Lower lobe of right lung (tissue), 2 donors: ENCODE measurements around the gene CIAO3. TPM values are rescaled to one million over a fixed set of nuclear protein-coding genes. Genes with fewer than 3 reads are reported as not detected.

Experiments used
- ATAC-seq, 2 donors: fragments of 200-7000 bp; cut with Tn5 transposase; one replicate each; pipeline ENCODE4 v1.9.1; 2020 to 2022; ENCODE audit warnings: mild to moderate bottlenecking in 2 of 2, moderate library complexity in 2 of 2
- DNase-seq: peaks from one replicate; pipeline ENCODE4 v3.0.0-alpha.2; 2020
- H3K27ac ChIP-seq: fragments of 200-600 bp; one replicate; pipeline ENCODE4 v1.8.0; 2022
- H3K27me3 ChIP-seq: fragments of 200-600 bp; one replicate; pipeline ENCODE4 v1.8.0; 2022; ENCODE audit warnings: low read depth
- H3K36me3 ChIP-seq: fragments of 200-600 bp; one replicate; pipeline ENCODE4 v1.8.0; 2022; ENCODE audit warnings: mild to moderate bottlenecking
- H3K4me1 ChIP-seq: fragments of 200-600 bp; one replicate; pipeline ENCODE4 v1.8.0; 2022
- H3K4me3 ChIP-seq: fragments of 200-600 bp; one replicate; pipeline ENCODE4 v1.8.0; 2022; ENCODE audit warnings: mild to moderate bottlenecking
- H3K9me3 ChIP-seq: fragments of 200-600 bp; one replicate; pipeline ENCODE4 v1.8.0; 2022
- CTCF ChIP-seq: fragments of 200-600 bp; IDR thresholded peaks from one replicate; pipeline ENCODE4 v1.8.0; 2022; ENCODE audit warnings: antibody characterized with exemption, mild to moderate bottlenecking
- intact Hi-C: fragments of 100-400 bp; cut with DNase I; formaldehyde crosslinking; loops from one replicate; pipeline ENCODE4 v1.11.0; 2022
- total RNA-seq: library from RNA; stranded (reverse); fragmentation: NEBNext Ultra II Directional; extraction: Animal tissue kit (Norgen Biotek cat#: 25700); gene quantifications from one replicate; pipeline ENCODE4 v1.2.1, GENCODE V29; 2021
- donor health status: DM: no; HTN: yes; CAD: no; lungs with severe emphysema.

CIAO3 gene
- total RNA-seq, 1 donor from 2014 or later: 24.3 TPM

DNA sequence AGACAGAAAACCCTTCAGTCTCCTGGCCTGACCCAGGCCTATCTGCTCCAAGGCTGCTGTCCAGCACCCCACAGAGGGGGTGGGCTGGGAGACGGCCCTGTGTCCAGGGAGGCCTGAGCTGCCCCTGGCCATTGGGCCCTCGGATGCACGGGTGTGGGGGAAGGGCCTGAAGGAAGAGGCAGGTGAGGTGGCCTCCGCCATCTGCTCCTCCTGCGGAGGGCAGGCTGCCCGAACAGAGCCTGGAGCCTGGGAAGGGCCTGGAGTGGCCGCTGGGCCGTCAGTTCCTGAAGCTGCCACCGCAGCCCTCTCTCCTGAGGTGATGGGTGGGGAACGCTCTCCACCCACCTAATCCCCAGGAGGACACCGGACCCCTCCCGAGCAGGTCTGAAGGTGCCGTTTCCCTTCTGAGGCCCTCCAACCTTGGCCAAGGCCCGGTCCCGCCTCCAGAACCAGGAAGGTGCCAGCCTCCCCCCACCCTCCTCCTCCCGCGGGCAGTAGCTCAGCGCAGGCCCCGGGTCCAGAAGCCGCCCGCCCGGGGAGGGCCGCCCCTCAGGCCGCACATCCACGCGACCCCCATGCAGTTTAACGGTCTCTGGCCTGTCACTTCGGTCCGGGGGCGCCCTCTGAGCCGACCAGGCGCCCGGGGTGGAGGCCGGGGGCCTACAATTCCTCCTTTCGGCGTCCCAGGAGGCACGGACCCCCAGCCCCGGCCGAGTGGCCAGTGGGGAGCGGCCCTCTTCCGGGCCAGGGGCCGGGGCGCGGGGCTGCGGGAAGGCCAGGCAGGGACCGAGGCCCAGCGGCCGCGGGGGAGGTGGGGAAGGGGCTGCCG is 36.0 kb downstream of the CIAO3 start:
- DNase-seq (no peak), ATAC-seq (no peak)
- intact Hi-C loops: no loop called here
- no peaks in the 10 kb centered on the region for H3K36me3 ChIP-seq
- no peak overlapping the region for H3K27ac ChIP-seq
- peaks cover 11% of the 10 kb centered on the region for H3K4me1 ChIP-seq
- H3K4me3 ChIP-seq: no peak overlapping the region
- no peaks in the 10 kb centered on the region for H3K9me3 ChIP-seq
- TF ChIP-seq CTCF: no peak
- H3K27me3 ChIP-seq: peaks cover 91% of the 10 kb centered on the region

GRCh38 chr16:704047-704446 is 36.8 kb downstream of the CIAO3 start:
- Histone ChIP-seq H3K4me3 (no peak overlapping the region), H3K27me3 (peaks cover 91% of the 10 kb centered on the region), H3K36me3 (no peaks in the 10 kb centered on the region), H3K4me1 (peaks cover 11% of the 10 kb centered on the region), H3K27ac (no peak overlapping the region), H3K9me3 (no peaks in the 10 kb centered on the region)
- DNase-seq (no peak), ATAC-seq (no peak)
- intact Hi-C loops: no loop called here
- no peak for TF ChIP-seq CTCF

DNA sequence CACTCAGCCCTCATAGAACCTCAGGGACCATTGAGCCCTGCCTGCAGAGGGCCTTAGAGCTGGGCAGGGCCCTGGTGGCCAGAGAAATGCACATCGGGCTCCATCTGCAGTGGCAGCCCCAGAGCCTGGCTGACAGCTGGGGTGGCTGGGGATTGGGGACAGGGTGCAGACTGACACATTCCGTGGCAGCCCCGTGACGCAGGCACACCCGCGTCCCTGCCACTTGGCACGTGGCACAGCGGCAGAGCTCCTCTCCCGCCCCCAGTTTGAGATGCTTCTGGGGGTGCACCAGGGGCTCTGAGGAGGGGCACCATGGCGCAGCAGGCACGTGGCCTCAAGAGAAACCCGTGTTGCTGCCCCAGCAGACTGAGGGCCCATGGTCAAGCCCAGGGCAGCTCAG is 37.4 kb downstream of the CIAO3 start:
- no peaks in the 10 kb centered on the region for H3K36me3 ChIP-seq
- H3K27ac ChIP-seq: no peak overlapping the region
- no peak for ATAC-seq
- H3K4me1 ChIP-seq: peaks cover 11% of the 10 kb centered on the region
- H3K4me3 ChIP-seq: no peak overlapping the region
- peaks cover 88% of the 10 kb centered on the region for H3K27me3 ChIP-seq
- no peak for TF ChIP-seq CTCF
- no peak for DNase-seq
- H3K9me3 ChIP-seq: no peaks in the 10 kb centered on the region
- intact Hi-C loops: no loop called here

DNA sequence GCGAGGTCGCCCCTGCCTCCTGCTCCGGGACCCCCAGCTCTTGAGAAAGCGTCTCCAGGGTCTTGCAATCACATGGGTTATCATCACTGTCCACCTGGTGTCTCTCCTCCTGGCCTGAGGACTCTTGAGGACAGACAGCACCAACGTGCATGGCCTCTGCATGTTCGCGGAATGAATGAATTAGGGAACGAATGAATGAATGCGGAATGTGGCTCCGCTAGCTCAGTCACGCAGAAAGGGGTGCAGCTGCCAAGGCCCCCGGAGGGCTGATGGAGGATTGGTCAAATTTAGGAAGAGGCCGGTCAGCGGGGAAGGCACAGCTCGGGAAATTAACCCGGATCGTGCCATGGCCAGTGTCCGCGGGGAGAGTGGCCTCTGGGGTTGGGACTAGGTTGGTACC is 38.5 kb downstream of the CIAO3 start:
- no peak for TF ChIP-seq CTCF
- Histone ChIP-seq H3K4me1 (peaks cover 11% of the 10 kb centered on the region), H3K27ac (no peak overlapping the region), H3K9me3 (no peaks in the 10 kb centered on the region), H3K27me3 (peaks cover 84% of the 10 kb centered on the region), H3K4me3 (no peak overlapping the region), H3K36me3 (no peaks in the 10 kb centered on the region)
- DNase-seq: no peak
- intact Hi-C loops: no loop called here
- no peak for ATAC-seq

DNA sequence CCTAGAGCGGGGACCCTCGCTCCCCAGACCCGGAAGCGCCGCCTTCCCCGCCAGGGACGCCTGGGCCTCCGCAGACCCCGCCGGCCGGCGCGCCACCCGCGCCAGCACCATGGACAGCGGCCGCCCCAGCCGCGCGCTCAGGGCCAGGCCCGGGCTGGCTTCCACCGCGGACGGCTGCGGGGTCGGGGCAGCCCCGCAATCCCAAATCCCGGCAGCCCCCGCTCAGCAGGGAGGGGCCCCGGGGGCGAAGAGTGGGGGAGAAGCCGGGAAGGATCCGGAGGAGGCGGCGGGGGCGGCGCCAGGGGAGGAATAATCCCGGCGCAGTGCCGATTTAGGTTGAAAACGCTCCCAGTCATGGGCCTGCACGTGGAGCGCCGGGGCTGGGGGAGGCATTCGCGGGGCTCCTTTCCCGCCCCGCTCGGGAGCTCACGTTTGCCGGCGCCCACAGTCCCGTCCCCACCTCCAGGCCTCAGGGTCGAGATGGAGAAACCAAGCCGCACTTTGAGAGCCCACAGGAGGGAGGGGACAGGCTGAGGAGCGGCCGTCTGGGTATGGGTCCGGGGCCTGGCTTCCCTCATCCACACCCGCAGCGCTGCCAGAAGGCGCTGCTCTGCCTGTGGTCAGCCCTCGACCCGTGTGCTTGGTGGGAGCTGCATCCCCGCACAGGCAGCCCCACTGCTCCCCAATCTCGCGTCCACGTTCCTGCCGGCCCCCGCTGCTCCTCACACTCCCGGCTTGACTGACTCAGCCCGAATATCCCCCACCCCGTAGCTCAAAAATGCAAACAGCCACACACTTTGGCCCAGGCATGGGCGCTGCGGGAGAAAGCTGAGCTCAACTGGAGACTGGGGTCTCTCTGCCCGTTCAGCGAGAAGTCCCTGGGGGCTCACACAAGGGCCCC is 39.9 kb downstream of the CIAO3 start:
- no peak for TF ChIP-seq CTCF
- Histone ChIP-seq H3K9me3 (no peaks in the 10 kb centered on the region), H3K36me3 (no peaks in the 10 kb centered on the region), H3K4me3 (no peak overlapping the region), H3K27me3 (peaks cover 82% of the 10 kb centered on the region), H3K27ac (no peak overlapping the region), H3K4me1 (peaks cover 11% of the 10 kb centered on the region)
- DNase-seq (no peak), ATAC-seq (peak; percentile 47 to 61)
- intact Hi-C loops: no loop called here
